ENCODE results near the gene KIAA0319L. TPM values are rescaled to one million over a fixed set of nuclear protein-coding genes. Genes with fewer than 3 reads are reported as not detected.
A peak's percentile ranks its signal among the peaks of the same experiment; 100 is the strongest.
"Not testable (repeated sequence)": the region's sequence is repeated elsewhere in the genome, so short reads cannot be mapped to it uniquely, and the experiment has no call there.

Gene KIAA0319L
- total RNA-seq, 2 donors from 2014 or later = 28.4 to 28.6 TPM

DNA sequence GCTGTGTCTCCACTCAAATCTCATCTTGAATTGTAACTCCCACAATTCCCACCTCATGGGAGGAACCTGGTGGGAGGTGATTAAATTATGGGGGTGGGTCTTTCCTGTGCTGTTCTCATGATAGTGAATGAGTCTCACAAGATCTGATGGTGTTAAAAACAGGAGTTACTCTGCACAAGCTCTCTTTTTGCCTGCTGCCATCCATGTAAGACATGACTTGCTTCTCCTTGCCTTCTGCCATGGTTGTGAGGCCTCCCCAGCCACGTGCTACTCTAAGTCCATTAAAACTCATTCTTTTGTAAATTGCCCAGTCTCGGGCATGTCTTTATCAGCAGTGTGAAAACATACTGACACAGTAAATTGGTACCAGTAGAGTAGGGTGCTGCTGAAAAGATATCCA is 93.5 kb downstream of the KIAA0319L start:
- DNase-seq (ENCODE audit: low spot score); intact Hi-C loops (cut with DNase I): not testable (repeated sequence)

- no peak for DNase-seq (ENCODE audit: low spot score)
- intact Hi-C loops (cut with DNase I) = no loop called here
These were observed 94.0 kb downstream of the KIAA0319L start for GRCh38 chr1:35463232-35463631.

DNA sequence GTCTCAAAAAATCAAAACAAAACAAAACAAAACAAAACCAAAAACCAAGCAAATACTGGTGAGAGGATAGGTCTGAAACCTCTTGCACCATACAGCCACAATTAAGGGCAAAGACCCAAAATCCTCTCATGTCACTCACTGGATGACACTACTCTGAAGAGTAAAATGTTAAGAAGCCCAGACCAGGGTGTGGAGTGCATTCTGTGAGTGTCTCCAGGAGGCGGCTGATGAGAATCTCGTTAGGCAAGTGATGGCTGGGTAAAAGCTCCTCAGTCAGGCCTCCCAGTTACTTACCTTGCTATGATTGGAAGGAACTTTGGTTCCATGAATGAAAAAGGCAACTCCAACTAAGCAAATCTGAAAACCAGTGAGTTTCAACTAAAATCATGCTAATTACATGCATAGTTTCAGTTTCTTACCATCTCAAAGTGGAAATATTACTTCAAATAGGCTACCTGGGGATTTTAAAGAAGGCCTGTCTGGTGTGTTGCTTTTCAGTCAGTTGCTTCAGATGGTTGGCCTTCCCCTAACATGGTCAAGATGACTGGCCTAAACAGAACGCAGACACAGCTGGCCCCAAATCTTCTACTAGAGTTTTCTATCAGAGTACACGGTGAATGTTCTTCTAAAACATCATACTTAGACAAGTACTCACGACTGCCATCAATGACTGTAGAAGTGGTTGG is 95.1 kb downstream of the KIAA0319L start:
- intact Hi-C loops (cut with DNase I) = no loop called here
- DNase-seq (ENCODE audit: low spot score) = no peak

DNA sequence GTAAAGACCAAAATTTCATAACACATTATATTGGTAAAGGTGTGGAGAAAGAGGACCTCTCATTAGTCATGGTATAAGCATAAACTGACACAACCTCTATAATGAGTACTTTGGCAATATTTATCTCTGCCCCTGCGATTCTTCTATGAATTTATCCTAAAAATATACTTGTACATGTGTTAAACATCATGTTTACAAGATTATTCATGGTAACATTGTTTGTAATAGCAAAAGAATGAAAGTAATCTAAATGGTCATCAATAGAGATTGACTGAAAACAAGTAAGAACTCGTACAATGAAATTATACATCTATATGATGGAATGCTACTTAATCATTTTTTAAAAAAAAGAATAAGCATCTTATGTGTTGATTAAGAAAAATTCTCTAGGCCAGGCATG is 96.4 kb downstream of the KIAA0319L start:
- intact Hi-C loops (cut with DNase I) = no loop called here
- DNase-seq (ENCODE audit: low spot score) = no peak

DNA sequence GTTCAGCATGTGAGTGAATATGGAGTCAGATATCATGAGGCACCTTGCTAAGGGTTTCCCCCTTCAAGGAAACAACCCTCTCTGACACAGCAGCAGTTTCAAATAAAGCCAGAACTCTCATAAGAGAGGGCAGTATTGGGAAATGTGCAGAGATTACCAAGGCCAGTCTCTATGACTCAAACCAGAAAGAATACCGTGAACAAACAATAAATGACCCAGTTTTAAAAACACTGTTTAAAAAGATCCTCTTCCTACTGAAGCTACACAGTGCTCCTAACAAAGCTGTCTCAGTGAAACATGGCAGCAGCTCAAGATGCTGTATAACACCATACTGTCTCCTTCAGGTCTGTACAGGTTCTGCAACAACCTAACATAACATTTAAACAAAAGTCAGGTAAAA is 102.6 kb downstream of the KIAA0319L start:
- no peak for DNase-seq (ENCODE audit: low spot score)
- intact Hi-C loops (cut with DNase I) = loop anchor here in 1 of 2 donors (5.0 kb wide), 3 partner anchors 108 to 318 kb away; no protein-coding TSS in a partner anchor

DNA sequence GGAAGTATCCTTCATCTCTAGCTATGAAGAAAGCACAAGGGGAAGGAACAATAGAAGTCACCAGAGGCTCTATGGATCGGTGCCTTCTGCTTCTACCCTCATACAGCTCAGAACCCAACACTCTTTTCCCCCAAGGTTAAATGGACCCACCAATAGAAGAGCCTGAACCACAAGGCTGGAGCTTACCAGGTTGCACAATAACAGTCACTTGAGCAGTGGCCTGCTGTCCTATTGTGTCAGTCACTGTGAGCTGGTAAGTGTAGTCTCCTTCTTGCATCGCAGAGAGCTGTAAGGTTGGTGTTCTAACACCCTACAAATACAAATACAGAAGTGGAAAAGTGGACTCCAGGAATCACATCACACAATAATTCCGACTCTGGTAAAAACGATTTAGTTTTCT is 103.0 kb downstream of the KIAA0319L start:
- no peak for DNase-seq (ENCODE audit: low spot score)
- intact Hi-C loops (cut with DNase I) = loop anchor here in 1 of 2 donors (5.0 kb wide), 3 partner anchors 108 to 318 kb away; no protein-coding TSS in a partner anchor

- no peak for DNase-seq (ENCODE audit: low spot score)
- intact Hi-C loops (cut with DNase I) = loop anchor here in 1 of 2 donors (5.0 kb wide), 3 partner anchors 109 to 319 kb away; no protein-coding TSS in a partner anchor
These were observed 104.2 kb downstream of the KIAA0319L start for GRCh38 chr1:35453031-35453430.

DNA sequence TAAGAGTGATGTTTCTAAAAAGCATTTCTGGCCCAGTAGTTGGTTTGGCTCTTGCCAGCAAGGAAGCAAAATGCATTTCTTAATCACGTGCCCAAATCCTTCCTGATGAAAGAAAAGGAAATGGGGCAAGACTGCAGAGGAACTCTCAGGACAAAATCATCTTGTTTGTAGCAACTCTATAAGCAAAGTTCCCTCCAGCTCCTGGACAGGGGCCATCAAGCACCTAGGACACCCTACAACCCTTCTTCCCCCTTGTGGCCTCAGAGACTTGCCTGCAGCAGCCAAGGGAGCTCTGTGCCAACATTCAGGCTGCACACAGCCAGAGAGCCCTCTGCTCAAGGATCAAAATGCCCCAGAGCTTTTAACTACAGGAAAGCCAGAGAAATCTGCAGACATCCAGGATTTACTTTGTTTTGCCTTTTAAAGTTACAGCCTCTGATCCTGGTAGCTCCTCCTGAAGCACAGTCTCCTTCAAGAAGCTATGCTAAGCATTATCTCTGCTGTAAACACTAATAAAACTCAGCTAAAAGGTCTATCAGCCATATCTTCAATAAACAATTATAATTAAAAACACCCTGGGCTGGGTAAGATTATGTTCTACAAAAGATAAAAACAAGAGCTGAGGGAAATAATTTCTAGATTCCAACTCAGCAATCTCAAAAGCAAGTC is 105.0 kb downstream of the KIAA0319L start:
- peak; percentile 85 for DNase-seq (ENCODE audit: low spot score)
- intact Hi-C loops (cut with DNase I) = loop anchor here in 1 of 2 donors (5.0 kb wide), 3 partner anchors 110 to 320 kb away; no protein-coding TSS in a partner anchor

- intact Hi-C loops (cut with DNase I) = loop anchor here (2.0 to 5.0 kb wide), 4 partner anchors 110 to 321 kb away; no protein-coding TSS in a partner anchor
These were observed 106.1 kb downstream of the KIAA0319L start for GRCh38 chr1:35451125-35451528.

DNA sequence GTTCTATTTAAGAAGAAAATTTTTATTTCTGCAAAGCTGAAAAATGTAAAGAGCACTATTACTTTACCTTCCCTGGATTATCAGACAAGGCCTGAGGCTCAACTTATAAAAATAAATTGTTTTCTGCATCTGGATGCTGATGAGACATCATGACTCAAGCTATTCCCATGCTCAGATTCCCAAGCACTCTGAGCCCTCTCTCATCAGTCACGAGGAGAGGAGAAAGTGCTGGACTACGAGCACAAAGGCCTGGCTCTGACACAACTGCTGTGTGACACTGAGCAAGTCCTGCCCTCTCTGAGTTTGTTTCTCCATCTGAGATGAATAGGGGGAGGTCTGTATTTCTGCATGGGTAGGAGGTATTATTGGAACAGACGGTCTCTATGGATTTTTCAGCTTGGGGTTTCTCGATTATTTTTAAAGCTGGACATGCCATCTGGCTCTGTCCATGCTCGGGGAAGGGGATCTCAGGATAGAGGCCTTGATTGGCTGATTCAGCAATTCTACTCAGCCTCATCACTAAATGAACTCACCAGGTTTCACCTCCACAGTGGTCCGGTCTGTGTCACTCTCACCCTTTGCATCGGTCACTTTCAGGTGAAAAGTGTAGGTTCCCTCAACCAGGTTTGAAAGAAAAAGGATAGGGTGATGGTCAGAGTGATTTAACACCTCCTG is 107.7 kb downstream of the KIAA0319L start:
- DNase-seq (ENCODE audit: low spot score) = no peak
- intact Hi-C loops (cut with DNase I) = loop anchor here (2.0 to 5.0 kb wide), 5 partner anchors 111 to 1023 kb away; no protein-coding TSS in a partner anchor

More at GRCh38 chr1:35451125-35451528, 106.1 kb downstream of the KIAA0319L start:
- DNase-seq (ENCODE audit: low spot score) = peak; percentile 94

GRCh38 chr1:35448344-35448801 is 108.8 kb downstream of the KIAA0319L start:
- DNase-seq (ENCODE audit: low spot score) = no peak
- intact Hi-C loops (cut with DNase I) = loop anchor here in 1 of 2 donors (5.0 kb wide), 1 partner anchor 1024 kb away; no protein-coding TSS in a partner anchor

- DNase-seq (ENCODE audit: low spot score) = no peak
- intact Hi-C loops (cut with DNase I) = loop anchor here in 1 of 2 donors (5.0 kb wide), 1 partner anchor 1025 kb away; no protein-coding TSS in a partner anchor
These were observed 109.9 kb downstream of the KIAA0319L start for GRCh38 chr1:35447278-35447677.

DNA sequence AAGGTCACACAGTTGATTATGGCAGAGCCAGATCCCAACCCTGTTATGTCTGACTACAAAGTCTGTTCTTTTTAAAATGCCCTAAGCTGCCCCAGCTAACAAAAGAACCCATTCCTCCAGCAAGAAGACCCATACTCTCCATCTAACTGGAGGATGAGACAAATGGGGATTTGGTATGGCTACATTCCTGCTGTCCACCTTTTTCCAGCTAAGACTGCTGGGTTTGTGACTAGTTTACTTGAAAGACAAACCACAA is 112.8 kb downstream of the KIAA0319L start:
- DNase-seq (ENCODE audit: low spot score) = no peak

DNA sequence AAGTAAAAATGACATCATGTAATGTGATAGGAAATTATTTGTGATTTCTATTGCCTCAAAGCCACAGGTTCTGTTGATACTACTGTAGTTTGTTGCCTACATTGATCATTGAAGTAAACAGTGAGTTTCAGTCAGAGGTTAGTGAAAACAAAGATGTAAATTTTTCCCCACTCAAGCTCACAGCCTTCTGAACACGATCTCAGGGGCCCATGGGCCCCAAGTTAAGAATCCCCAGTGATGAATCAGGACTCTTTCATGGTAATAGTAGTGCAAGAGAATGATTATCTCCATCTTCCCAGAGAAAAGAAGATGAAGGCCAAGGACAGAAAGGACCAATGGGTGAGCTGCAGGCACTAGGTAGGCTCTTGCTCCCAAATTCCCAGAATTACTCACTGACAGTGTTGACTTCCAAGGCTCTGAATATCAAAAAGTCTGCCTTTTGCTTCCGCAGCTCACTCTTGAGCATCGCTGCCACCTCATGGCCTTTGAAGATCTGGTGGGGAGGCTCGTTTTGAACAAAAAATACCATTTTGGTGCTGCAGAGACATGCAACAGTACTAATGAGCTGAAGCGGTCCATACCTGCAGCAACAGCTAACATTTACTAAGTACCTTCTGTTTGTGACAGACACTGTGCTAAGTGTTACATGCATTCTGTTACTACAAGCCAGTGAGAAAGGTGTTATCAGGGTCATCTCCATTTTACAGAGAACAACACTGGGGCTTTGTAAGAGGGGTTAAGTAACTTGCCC is 113.3 kb downstream of the KIAA0319L start:
- no peak for DNase-seq (ENCODE audit: low spot score)
- intact Hi-C loops (cut with DNase I) = no loop called here

More for the DNA sequence above, 112.8 kb downstream of the KIAA0319L start:
- intact Hi-C loops (cut with DNase I) = no loop called here

- intact Hi-C loops (cut with DNase I) = no loop called here
- DNase-seq (ENCODE audit: low spot score) = no peak
These were observed 114.5 kb downstream of the KIAA0319L start for GRCh38 chr1:35442734-35443133.

GRCh38 chr1:35441926-35442579 is 115.2 kb downstream of the KIAA0319L start:
- no peak for DNase-seq (ENCODE audit: low spot score)
- intact Hi-C loops (cut with DNase I) = no loop called here

- no peak for DNase-seq (ENCODE audit: low spot score)
- intact Hi-C loops (cut with DNase I) = no loop called here
These were observed 117.6 kb downstream of the KIAA0319L start for GRCh38 chr1:35439626-35440025.

- no peak for DNase-seq (ENCODE audit: low spot score)
- intact Hi-C loops (cut with DNase I) = no loop called here
These were observed 120.0 kb downstream of the KIAA0319L start for GRCh38 chr1:35437200-35437599.

DNA sequence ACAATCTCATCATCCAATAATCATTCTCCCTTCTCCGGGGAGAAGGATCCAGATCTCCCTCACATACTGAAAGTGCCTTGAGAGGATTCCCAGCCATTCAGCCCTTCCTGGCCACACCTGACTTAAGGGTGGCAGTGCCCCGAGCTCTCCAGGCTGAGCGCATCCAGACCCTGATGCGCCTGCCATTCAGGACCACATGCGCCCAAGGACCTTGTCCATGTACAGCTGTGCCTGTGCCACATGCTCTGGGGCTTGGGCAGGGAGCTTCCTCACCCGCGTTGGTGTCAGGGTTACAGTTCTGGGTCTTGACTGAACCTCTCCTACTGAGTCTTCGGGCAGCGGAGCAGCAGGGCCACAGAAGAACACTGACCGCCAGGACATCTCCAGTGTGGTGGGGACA is 121.1 kb downstream of the KIAA0319L start:
- no peak for DNase-seq (ENCODE audit: low spot score)
- intact Hi-C loops (cut with DNase I) = no loop called here

Data from posterior vena cava (tissue), 2 donors.